GM10847 (cell line): Measurements from ENCODE around the gene HMCN2.

Experiments
- POLR2A ChIP-seq: IDR thresholded peaks from 2 replicates; pipeline ENCODE4 v1.6.1; 2011; ENCODE audit not compliant: insufficient read length; ENCODE audit errors: extremely low read depth

HMCN2 gene

DNA sequence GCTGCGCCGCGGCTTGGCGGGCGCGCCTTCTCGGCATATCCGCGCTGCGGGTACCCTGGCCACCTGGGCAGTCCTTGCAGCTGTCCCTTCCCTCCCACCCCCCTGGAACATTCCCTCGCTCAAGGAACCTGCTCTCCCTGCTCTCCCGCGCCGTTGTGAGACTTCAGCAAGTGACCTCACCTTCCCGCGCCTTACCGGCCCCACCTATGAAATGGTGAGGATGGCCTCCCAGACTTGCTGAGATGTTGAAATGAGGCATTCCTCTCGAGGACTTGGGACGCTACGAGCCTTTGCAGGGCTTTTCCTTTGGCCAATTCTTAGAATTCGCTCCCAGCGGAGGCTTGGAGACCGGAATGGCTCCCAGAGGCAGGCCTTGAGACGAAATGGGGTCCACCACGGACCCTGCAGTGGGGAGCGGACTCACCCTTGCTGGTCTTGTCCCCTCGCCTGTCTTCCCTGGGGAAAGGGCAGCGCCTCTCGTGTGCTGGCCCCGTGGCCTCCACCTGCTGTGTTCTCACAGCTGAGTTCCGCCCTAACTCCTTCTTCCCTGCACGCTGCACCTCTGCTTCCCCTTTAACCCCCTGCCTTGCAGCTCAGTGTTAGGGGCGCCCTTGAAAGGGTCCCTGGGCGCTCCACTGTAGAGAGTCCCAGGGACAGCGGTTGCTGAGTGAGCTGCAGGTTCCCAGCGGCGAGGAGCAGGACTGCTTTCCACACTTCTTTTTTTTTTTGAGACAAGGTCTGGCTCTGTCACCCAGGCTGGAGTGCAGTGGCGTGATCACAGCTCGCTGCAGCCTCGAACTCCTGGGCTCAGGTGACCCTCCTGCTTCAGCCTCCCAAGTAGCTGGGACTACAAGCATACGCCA lies 907 bp downstream of the HMCN2 start:
- TF ChIP-seq POLR2A, result no peak

DNA sequence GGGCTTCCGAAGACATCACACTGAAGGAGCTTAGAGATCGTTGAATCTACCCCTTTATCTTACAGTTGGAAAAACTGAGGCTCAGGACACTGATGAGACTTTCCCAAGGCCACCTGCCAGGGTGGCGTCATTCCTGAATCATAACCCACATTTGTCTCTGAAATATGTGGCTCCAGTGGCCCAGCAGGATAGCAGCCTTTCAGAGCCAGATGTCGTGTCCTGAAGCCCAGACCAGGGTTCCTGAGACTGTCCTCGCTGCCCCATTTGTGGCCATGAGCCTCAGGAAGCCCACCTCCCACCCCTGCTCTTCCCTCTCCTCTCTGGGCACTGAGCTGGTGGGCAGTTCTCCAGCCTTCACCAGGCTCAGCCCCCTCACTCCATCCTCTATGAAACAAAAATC lies 2.4 kb downstream of the HMCN2 start:
- TF ChIP-seq POLR2A, result no peak

DNA sequence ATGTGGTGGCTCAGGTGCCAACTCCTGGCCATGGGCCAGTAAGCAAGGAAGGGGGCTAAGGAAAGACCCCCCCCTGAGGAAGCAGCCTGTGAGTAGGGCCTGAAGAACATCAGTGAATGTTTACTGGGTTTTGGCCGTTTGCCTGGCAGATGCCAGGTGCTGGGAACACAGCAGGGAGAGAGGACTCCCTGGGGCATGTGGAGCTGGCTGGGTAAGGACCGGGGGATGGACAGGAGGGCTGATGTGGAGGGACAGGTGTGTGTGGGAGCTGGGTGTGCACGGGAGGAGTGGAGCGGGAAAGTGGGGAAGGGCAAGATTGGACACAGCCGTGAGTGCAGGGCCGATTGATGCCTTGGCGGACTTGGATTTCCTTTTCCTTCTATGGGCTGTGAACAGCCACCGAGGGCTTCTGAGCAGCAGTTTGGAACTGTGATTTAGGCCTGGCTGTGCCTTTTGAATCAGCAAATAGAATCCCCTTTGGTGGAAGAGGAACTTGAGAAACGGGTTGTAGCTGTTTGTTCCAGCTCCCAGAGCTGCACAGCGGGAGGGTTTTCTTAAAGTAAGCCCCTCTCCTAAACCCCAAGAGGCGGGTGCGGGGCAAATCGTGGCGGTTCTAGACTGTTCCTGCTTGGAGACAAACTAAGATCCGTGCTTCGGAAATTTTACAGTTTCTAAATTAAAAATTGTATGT lies 3.1 kb downstream of the HMCN2 start:
- no peak for TF ChIP-seq POLR2A

DNA sequence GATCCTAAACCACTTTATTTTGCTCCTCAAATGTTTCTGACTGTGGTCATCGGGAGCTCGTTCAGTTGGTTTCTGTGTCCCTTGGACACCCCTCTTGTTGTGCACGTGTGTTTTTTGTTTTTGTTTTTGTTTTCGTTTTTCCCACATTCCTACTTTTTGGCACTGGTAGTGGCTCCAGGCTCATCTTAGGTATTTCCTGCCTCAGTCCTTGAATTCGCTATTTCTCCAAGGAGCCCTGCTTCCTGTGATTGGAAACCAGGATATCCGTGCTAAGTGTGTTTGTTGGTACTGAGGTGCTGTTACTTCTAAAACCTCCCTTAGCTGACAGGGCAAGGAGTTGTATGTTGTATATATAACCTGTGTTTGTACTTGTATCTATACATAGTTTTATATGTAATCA lies 5.9 kb downstream of the HMCN2 start:
- TF ChIP-seq POLR2A, result no peak

DNA sequence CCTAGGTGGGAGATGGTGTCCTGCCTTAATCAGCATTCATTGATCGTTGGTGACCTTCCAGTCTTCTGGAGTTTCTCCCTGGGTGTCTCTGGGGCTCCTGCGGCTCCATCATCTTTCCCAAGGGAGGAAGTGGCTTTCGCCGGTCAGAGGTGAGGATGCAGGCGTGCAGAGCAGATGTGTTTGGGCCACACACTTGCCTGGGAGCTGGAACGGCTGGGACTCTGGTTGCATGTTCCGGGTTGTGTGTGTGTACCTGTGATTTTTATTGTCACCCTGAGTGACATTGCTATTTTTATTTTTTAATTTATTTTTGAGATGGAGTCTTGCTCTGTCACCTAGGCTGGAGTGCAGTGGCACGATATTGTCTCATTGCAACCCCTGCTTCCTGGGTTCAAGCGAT lies 9.6 kb downstream of the HMCN2 start:
- no peak for TF ChIP-seq POLR2A

DNA sequence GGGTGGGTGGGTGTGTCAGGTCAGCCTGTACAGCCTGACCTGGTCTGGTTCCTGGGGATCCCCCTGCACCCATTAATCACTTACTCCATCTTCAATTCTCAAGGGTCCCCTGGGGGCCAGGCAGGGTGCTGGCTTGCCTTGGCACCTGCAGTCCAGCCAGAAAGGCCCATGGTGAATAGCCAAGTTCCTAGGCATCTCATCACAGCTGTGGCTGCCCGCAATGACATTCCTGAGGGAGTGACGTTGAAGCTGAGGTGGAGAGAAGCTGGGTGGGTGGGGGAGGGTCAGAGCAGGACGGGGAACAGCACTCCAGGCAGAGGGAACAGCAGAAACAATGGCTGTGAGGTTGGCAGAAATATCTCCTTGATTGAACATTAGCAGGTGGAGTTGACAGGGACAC lies 10.6 kb downstream of the HMCN2 start:
- no peak for TF ChIP-seq POLR2A

DNA sequence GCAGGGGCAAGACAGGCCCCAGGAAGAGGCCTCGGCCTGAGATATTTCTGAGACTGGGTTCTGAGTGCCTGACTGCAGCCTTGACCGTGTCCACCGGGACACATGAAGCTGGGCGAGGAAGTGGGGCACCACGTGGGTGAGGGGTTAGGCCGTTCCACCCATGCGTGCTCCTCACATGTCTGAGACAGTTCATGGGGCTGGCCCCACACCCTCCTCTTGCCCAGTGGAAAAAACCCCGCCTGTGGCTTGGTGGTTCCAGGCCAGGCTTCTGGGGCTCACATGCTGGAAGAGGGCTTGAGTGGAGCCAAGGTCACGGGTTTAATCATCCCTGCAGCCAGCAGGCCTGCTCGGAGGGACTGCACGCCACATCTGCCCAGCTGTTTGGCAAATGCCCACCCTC lies 11.4 kb downstream of the HMCN2 start:
- no peak for TF ChIP-seq POLR2A

DNA sequence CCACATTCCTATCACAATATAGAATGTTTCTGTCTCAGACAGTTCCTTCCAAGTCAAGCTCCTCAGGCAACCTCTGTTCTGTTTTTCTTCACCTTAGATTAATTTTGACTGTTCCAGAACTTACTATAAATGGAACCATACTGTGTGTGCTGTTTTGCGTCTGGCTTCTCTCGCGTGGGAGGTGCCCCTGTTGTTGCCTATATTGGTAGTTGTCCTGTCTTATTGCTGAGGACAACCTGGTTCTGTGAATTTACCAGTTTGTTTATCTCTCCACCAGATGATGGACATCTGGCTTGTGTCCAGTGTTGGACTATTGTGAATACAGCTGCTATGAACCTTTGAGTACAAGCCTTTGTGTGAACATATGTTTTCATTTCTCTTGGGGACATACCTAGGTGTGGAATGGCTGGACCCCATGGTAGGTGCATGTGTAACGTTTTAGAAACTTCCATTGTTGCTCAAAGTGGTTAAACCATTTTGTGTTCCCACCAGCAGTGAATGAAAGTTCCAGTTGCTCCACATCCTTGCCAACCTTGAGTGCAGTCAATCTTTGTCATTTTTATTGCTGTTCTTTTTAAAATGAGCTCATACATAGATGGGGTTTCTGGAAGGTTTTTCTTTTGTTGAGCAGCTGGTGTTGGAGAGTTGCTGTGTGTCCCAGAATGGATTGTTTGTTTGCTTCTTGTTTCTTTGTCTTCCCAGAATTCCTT lies 18.1 kb downstream of the HMCN2 start:
- no peak for TF ChIP-seq POLR2A

DNA sequence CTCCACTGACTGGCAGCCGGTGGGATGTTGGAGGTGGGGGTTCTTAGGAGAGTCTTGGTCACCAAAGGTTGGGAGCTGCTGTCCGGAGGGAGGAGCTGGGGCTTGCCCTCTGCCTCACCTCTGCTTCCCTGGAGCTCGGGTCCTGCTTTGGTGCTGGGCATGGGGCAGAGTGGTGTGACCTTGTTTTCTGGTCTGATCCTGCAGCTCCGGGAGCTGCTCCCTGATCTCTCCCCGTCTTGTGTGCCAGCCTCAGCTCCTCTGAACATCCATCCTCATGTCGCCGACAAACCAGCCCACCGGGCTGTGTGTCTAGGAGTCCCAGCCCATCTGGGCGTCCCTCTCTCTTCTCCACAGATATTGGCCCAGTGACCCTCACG lies 18.7 kb downstream of the HMCN2 start:
- no peak for TF ChIP-seq POLR2A

DNA sequence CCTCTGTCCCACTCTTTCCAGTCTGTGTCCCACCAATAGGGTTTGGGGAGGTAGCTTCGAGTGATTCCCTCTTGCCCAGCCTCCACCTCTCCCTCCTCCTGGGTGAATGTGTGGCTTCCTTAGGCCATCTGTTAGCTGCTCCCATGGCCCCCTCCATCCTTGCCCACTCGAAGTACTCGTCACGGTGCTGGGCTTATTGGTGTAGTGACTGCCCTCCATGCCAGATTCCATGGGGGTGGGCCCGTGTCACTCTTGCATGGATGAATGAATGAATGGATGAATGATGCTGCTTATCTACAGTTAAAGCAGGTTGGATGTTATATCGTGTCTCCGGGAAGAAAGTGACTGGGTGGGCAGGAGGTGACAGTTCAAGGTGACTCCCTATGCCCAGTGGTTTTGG lies 19.1 kb downstream of the HMCN2 start:
- TF ChIP-seq POLR2A, result no peak

DNA sequence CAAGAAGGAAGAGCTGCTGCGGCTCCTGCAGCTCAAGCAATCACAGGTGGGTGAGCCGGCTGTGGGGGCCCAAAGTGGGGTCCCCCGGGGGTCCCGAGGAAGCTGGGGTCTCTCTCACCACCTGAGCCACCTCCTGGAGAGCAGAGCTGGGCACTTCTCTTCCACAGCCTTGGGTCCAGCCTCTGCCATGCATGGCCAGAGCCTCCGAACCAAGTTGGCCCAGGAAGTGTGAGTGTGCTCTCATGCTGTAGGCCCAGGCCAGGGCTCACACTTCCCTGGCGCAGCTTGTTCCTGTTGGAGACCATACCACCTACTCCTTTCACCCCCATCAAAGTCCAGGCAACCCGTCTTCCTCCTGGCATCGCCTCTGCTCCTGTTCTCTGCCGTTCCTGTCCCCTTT lies 19.7 kb downstream of the HMCN2 start:
- no peak for TF ChIP-seq POLR2A

DNA sequence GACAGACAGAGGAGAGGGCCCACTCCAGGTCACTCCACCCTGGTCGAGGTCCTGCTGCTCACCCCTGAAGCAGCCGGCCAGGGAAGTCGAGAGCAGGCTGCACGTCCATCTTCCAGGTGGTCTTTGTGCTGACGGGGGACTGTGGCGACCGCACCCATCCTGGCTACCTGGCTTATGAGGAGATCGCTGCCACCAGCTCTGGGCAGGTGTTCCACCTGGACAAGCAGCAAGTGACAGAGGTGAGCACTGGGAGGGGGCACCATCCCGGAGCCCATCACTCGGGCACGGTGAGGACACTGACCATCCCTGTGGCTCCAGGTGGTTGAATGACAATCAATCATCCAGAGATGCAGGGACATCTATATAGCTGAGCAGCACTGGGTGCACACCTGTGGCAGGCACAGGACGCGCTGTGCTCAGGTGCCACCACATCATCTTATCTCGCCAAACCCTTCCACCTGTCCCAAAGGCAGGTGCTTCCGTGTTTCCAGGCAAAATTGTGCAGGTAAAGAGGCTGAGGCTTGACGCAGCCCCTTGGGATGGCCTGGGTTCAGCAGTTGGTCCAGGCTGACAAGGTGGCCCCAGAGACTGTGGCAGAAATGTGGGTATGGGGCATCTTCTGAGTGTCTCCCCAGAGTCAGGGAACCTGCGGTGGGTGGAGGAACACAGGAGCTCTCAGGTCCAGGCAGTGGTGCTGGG lies 20.7 kb downstream of the HMCN2 start:
- no peak for TF ChIP-seq POLR2A

DNA sequence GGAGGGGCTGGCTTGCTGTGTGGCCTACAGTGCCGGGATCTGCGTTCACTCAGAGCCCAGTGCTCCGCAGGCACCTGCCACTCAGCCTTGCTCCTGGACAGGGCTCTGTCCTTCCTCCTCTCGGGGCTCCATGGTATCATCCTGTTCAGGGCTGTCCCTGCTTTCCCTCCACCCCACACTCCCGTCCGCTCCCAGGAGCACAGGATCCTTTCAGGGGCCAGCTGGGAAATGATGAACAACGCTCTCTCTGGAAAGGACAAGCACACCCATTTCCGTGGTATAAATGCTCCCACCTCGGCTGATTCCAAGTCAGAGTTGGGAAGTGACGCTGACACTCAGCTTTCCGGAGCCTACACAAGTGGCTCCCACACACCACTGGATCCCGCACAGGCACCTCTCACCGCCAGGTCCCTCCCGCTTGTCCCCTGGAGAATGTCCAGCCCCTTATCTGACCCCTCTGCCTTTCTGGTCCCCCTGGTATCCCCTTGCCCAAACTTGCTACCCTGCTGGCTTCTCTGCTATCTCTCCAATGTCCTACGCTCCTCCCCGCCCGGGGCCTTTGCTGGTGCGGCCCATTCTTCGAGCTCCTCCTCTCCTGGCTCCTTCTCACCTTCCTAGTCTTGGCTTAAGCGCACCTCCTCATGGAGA lies 21.3 kb downstream of the HMCN2 start:
- no peak for TF ChIP-seq POLR2A

DNA sequence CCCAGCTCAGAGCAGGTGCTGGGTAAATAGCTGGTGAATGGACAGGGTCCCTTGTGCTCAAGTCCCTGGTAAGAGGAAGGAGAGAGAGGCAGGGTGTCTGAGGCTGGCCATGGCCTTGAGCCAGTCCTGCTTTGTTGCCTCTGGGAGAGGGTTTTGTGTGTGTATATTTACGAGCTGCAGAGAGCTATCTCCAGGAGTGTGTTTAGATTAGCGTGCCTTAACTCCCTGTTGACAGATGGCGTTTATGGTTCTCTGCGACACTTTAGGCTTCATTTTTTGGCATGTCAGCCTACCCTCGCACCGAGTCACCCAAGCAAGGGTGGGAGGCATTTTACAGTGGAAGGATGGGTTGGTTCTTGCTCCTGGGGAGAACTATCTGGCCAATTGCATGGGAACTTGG lies 22.2 kb downstream of the HMCN2 start:
- no peak for TF ChIP-seq POLR2A

DNA sequence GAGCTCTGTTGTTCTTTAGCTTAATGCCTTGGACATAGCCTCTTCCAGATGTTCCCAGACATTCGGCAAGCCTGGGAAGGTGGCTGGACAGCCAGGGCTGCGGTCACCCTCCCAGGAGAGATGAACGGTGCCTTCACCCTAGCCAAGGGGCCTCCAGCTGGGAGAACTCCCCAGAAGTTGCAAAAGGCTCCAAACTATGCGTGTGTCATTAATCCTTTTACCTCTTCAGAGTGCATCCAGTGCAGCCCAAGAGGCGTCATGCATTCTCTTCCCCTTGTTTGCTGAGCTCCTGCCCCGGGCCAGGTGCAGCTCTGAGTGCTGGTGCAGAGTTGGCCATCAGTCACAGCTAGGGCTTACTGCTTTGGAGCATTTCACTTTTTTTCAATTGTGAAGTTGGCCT lies 22.8 kb downstream of the HMCN2 start:
- no peak for TF ChIP-seq POLR2A
